HCT116 (cell line): ENCODE measurements around the gene PROX2. TPM values are rescaled to one million over a fixed set of nuclear protein-coding genes. Genes with fewer than 3 reads are reported as not detected.

Experiments
- ATAC-seq: fragments of 200-7000 bp; cut with Tn5 transposase; 2 replicates; pipeline ENCODE4 v1.9.1; 2020; ENCODE audit warnings: mild to moderate bottlenecking, moderate library complexity
- BruUV-seq: library from RNA; stranded (reverse); fragments of 400-500 nt; replicated peaks from 2 replicates; lab custom pipeline; 2021; lab: Mats Ljungman, UMichigan
- CTCF ChIA-PET: fragments of 300-600 bp; sonication (Branson Sonifier 250); formaldehyde crosslinking; loops from one replicate; lab custom pipeline; 2021; ENCODE audit warnings: antibody characterized with exemption; lab: Charles Lee
- POLR2A ChIA-PET: fragments of 300-600, 350-600 bp; sonication (Branson Sonifier 250); formaldehyde crosslinking; loops from one replicate; lab custom pipeline; 2021; ENCODE audit warnings: antibody characterized with exemption; lab: Charles Lee
- RAD21 ChIA-PET, 2 experiments: fragments of 300-600 bp; sonication (Branson Sonifier 250); formaldehyde crosslinking; loops; one replicate each; lab custom pipeline; 2023; ENCODE audit warnings: low total read pairs in 2 of 2; ENCODE audit not compliant: uncharacterized antibody in 2 of 2, unreplicated experiment in 2 of 2, low non-redundant PET in 1 of 2; lab: Charles Lee
- DNase-seq: peaks from one replicate; pipeline ENCODE4 v3.0.0-alpha.2; 2010; ENCODE audit warnings: low read depth, low spot score
- H2AFZ ChIP-seq: fragments of 200-600 bp; shearing (Covaris generic), sonication (generic); 2 replicates; pipeline ENCODE4 v1.6.1; 2017; ENCODE audit warnings: low read depth, mixed run types, mixed read lengths, antibody characterized with exemption, low read length; ENCODE audit not compliant: poor library complexity, severe bottlenecking
- H3K27ac ChIP-seq: 2 replicates; pipeline ENCODE4 v1.5.1; 2012; ENCODE audit warnings: low read depth, low read length
- H3K27me3 ChIP-seq: fragments of 200-600 bp; sonication (generic); 2 replicates; pipeline ENCODE4 v1.6.1; 2016; ENCODE audit warnings: mixed run types, low read length, mixed read lengths; ENCODE audit not compliant: insufficient read depth
- H3K36me3 ChIP-seq, 2 experiments: fragments of 200-500 bp in 1 of 2; fragments of 200-600 bp in 1 of 2; sonication (Bioruptor generic) in 1 of 2; sonication (generic) in 1 of 2; 2 replicates each; pipeline versions ENCODE4 v1.5.1 to v1.6.1; 2014 to 2016; ENCODE audit warnings: low read length in 2 of 2, inconsistent platforms in 1 of 2, mixed read lengths in 1 of 2, mixed run types in 1 of 2; ENCODE audit not compliant: insufficient read depth in 2 of 2, control insufficient read depth in 1 of 2
- H3K4me1 ChIP-seq, 2 experiments: fragments of 200-600 bp in 1 of 2; sonication (generic) in 1 of 2; 2 replicates each; pipeline versions ENCODE4 v1.5.1 to v1.6.1; 2012 to 2017; ENCODE audit warnings: low read length in 2 of 2, inconsistent platforms in 1 of 2, mild to moderate bottlenecking in 1 of 2, mixed read lengths in 1 of 2, mixed run types in 1 of 2, moderate library complexity in 1 of 2; ENCODE audit not compliant: insufficient read depth in 2 of 2, control insufficient read depth in 1 of 2
- H3K4me2 ChIP-seq: fragments of 200-600 bp; sonication (generic); 2 replicates; pipeline ENCODE4 v1.6.1; 2017; ENCODE audit warnings: mixed run types, low read length, mixed read lengths
- H3K4me3 ChIP-seq, 2 experiments: fragments of 200-600 bp in 1 of 2; sonication (generic) in 1 of 2; replicated peaks in 1 of 2; 2 replicates each; pipeline ENCODE4 v1.5.1; 2011 to 2016; ENCODE audit warnings: low read length in 2 of 2, control low read depth in 1 of 2, low read depth in 1 of 2, mild to moderate bottlenecking in 1 of 2, mixed read lengths in 1 of 2, mixed run types in 1 of 2
- H3K79me2 ChIP-seq: fragments of 200-600 bp; sonication (generic); 2 replicates; pipeline ENCODE4 v1.6.1; 2017; ENCODE audit warnings: mild to moderate bottlenecking, mixed run types, low read length, moderate library complexity, mixed read lengths; ENCODE audit not compliant: insufficient read depth
- H3K9ac ChIP-seq: fragments of 200-600 bp; sonication (generic); 2 replicates; pipeline ENCODE4 v1.6.1; 2016; ENCODE audit warnings: low read length, mixed read lengths
- H3K9me2 ChIP-seq: fragments of 200-600 bp; sonication (generic), shearing (Covaris generic); 2 replicates; pipeline ENCODE4 v1.6.1; 2017; ENCODE audit warnings: mixed run types, mild to moderate bottlenecking, moderate library complexity; ENCODE audit not compliant: insufficient read depth
- H3K9me3 ChIP-seq, 2 experiments: fragments of 200-500 bp in 1 of 2; fragments of 200-600 bp in 1 of 2; sonication (Bioruptor generic) in 1 of 2; sonication (generic) in 1 of 2; 2 replicates each; pipeline ENCODE4 v1.6.1; 2014 to 2017; ENCODE audit warnings: low read length in 2 of 2, mixed read lengths in 2 of 2, inconsistent platforms in 1 of 2, low read depth in 1 of 2, mild to moderate bottlenecking in 1 of 2, mixed run types in 1 of 2, moderate library complexity in 1 of 2; ENCODE audit not compliant: control insufficient read depth in 1 of 2, insufficient read depth in 1 of 2
- H4K20me1 ChIP-seq: fragments of 200-600 bp; sonication (generic), shearing (Covaris generic); 2 replicates; pipeline ENCODE4 v1.6.1; 2017; ENCODE audit warnings: mixed run types, mild to moderate bottlenecking, moderate library complexity; ENCODE audit not compliant: insufficient read depth
- CBX3 ChIP-seq: IDR thresholded peaks from 2 replicates; pipeline ENCODE4 v1.6.1; 2012; ENCODE audit warnings: low read depth
- ELF1 ChIP-seq: IDR thresholded peaks from 2 replicates; pipeline ENCODE4 v1.6.1; 2012; ENCODE audit warnings: low read depth, borderline replicate concordance
- FOSL1 ChIP-seq: IDR thresholded peaks from 2 replicates; pipeline ENCODE4 v1.6.1; 2012; ENCODE audit warnings: low read depth
- POLR2A ChIP-seq: IDR thresholded peaks from 2 replicates; pipeline ENCODE4 v1.7.0; 2011; ENCODE audit warnings: borderline replicate concordance; ENCODE audit not compliant: insufficient read depth, insufficient read length; ENCODE audit errors: extremely low read depth
- POLR2AphosphoS5 ChIP-seq: IDR thresholded peaks from 2 replicates; pipeline ENCODE4 v1.6.1; 2011; ENCODE audit warnings: mild to moderate bottlenecking, low read depth, low read length, moderate library complexity
- YY1 ChIP-seq: IDR thresholded peaks from 2 replicates; pipeline ENCODE4 v1.6.1; 2011; ENCODE audit warnings: low read length, low read depth, moderate library complexity, mild to moderate bottlenecking; ENCODE audit not compliant: insufficient replicate concordance; ENCODE audit errors: extremely low read depth
- ZFX ChIP-seq: fragments of 450-650 bp; IDR thresholded peaks from 2 replicates; pipeline ENCODE4 v1.6.1; 2017
- intact Hi-C: fragments of 100-400 bp; cut with micrococcal nuclease; formaldehyde crosslinking; loops from 2 replicates; pipeline ENCODE4 v1.10.0; 2022
- total RNA-seq: library from RNA; stranded (reverse); gene quantifications from one replicate; pipeline ENCODE4 v1.2.1, GENCODE V29; 2021; ENCODE audit not compliant: unreplicated experiment
- TF ChIP-seq, protein P1 (sequence below): IDR thresholded peaks from 2 replicates; pipeline ENCODE4 v1.6.1; 2012
- TF ChIP-seq, protein P2 (sequence below): IDR thresholded peaks from 2 replicates; pipeline ENCODE4 v1.6.1; 2011; ENCODE audit warnings: mild to moderate bottlenecking, low read length, moderate library complexity; ENCODE audit not compliant: insufficient replicate concordance; ENCODE audit errors: extremely low read depth
- TF ChIP-seq, protein P3 (sequence below): IDR thresholded peaks from 2 replicates; pipeline ENCODE4 v1.6.1; 2012; ENCODE audit warnings: low read depth

PROX2 gene
- total RNA-seq, 1 experiment from 2014 or later = not detected

DNA sequence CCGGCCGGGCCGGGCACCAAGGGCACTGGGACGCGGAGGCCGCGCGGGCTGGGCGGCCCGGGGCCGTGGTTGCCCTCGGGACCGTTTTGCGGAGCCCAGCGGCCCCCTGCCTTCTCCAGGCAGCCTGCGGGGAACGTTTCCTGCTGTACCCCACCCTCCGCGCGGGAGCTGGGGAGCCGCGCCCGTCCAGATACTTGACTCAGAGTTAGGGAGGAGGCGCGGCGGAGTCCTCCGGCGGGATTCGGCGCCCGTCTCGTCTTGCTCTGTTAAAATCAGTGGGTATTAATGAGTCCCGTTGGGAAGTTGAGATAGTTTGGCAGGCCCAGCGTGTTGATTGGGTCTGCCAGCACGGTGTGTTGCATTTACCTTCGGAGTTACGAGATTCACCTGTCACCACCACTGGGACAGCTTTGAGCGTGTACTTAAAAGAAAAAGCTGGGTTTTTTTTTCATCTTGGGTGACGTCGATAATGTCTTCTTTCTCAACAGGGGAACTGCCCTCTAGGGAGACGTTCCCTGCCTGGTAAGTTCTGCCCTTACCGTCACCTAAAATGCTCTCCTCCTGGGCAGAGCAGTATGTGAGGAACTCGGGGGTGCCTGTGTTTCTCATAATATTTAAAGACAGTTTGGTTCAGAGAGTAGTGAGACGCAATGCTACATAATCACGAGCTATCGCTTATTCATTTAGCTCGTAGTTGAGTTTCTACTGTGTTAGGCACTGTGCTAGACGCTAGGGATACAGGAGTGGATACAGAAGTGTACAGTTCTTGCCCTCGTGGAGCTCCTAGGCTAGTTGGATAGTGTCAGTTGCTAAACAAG lies 6.4 kb upstream of the PROX2 start:
- TSS peak; percentile 55 for BruUV-seq
- Histone ChIP-seq H3K36me3 (peaks cover 13 to 15% of the 10 kb centered on the region in 2 experiments; a peak in 2 of 4 replicates), H3K9me2 (no peaks in the 10 kb centered on the region), H3K9ac (peak overlapping the region; percentile 87), H3K4me3 (peak overlapping the region; percentile 73 to 95), H3K79me2 (peaks cover 56% of the 10 kb centered on the region), H3K9me3 (no peaks in the 10 kb centered on the region), H3K27me3 (no peaks in the 10 kb centered on the region), H2AFZ (no peak overlapping the region), H4K20me1 (peaks cover 6% of the 10 kb centered on the region; the same call in 1 of the 2 replicates), H3K4me1 (peaks cover 17 to 20% of the 10 kb centered on the region in 2 experiments), H3K4me2 (peak overlapping the region; percentile 92), H3K27ac (peak overlapping the region; percentile 83)
- no peak for TF ChIP-seq POLR2AphosphoS5
- peak; percentile 82 for TF ChIP-seq ZFX
- ChIA-PET CTCF (interaction anchor here (5.3 kb wide), 1 partner anchor 22 kb away, joined by 27 read pairs; no protein-coding TSS in a partner anchor), POLR2A (no interaction called here), RAD21 (no interaction called here)
- intact Hi-C loops = no loop called here
- peak; percentile 56 for ATAC-seq
- no peak for DNase-seq

DNA sequence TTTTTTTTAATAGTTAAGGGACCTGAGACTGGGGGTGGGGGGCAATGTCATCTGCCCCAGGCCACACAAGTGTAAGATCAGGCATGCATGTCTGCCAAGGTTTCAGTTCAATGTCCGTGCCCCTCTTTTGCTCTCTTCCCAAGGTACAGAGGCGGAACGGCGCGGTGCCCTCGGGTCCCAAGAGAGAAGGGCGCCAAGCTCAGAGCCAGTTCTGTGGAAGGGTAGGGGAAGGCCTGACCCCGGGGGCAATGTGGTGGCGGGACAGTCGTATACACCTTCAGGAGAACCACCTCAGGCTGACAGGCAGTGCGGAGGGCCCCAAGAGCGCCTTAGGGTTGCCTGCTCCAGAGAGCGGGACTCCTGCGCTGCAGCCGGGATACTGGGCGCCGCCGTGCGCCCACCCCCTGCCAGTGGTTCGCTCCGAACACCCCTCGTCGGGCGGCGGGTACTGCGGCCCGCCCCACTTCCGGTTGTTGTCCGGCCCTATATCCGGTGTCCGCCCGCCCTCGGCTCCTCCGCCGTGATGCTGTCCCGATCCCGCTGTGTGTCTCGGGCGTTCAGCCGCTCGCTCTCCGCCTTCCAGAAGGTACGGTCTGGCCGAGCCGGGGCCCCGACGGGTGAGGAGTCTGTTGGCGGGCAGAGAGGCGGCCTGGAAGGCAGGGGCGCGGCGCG lies 5.6 kb upstream of the PROX2 start, which contains the start of gene DLST:
TSS of gene DLST (plus strand) at position 486 of the 672 bp plus-strand sequence. CDS start at position 524, 38 bp downstream.
- H3K9ac ChIP-seq = peak within 1 kb of the TSS; percentile 87
- peak; percentile 92 for ATAC-seq
- ChIA-PET RAD21 (interaction anchor here in 1 of 2 experiments (0.7 kb wide), 1 partner anchor 41 kb away, joined by 4 read pairs; the partner anchor contains the start of gene RPS6KL1), CTCF (interaction anchor here (5.3 kb wide), 1 partner anchor 21 kb away, joined by 27 read pairs; no protein-coding TSS in a partner anchor), POLR2A (no interaction called here)
- H3K9me2 ChIP-seq = no peaks in the 10 kb centered on the region
- H3K79me2 ChIP-seq = peaks cover 49% of the 10 kb centered on the region
- no peaks in the 10 kb centered on the region for H3K9me3 ChIP-seq
- intact Hi-C loops = no loop called here
- peaks cover 6% of the 10 kb centered on the region; the same call in 1 of the 2 replicates for H4K20me1 ChIP-seq
- H2AFZ ChIP-seq = peak within 1 kb of the TSS; percentile 4
- H3K27ac ChIP-seq = peak within 1 kb of the TSS; percentile 83
- H3K4me3 ChIP-seq = peak within 1 kb of the TSS; percentile 73 to 95
- H3K36me3 ChIP-seq = peaks cover 10 to 15% of the 10 kb centered on the region in 2 experiments; a peak in 2 of 4 replicates
- H3K4me2 ChIP-seq = peak within 1 kb of the TSS; percentile 92
- DNase-seq = peak; percentile 71
- BruUV-seq = no TSS peak
- peaks cover 16 to 17% of the 10 kb centered on the region in 2 experiments for H3K4me1 ChIP-seq
- H3K27me3 ChIP-seq = no peaks in the 10 kb centered on the region
- TF ChIP-seq, protein P1, sequence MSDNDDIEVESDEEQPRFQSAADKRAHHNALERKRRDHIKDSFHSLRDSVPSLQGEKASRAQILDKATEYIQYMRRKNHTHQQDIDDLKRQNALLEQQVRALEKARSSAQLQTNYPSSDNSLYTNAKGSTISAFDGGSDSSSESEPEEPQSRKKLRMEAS = peak; percentile 94
- TF ChIP-seq, protein P2, sequence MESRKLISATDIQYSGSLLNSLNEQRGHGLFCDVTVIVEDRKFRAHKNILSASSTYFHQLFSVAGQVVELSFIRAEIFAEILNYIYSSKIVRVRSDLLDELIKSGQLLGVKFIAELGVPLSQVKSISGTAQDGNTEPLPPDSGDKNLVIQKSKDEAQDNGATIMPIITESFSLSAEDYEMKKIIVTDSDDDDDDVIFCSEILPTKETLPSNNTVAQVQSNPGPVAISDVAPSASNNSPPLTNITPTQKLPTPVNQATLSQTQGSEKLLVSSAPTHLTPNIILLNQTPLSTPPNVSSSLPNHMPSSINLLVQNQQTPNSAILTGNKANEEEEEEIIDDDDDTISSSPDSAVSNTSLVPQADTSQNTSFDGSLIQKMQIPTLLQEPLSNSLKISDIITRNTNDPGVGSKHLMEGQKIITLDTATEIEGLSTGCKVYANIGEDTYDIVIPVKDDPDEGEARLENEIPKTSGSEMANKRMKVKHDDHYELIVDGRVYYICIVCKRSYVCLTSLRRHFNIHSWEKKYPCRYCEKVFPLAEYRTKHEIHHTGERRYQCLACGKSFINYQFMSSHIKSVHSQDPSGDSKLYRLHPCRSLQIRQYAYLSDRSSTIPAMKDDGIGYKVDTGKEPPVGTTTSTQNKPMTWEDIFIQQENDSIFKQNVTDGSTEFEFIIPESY = peak; percentile 38
- TF ChIP-seq POLR2AphosphoS5 (peak; percentile 96), YY1 (peak; percentile 65), FOSL1 (no peak), POLR2A (peak; percentile 90), ELF1 (no peak), CBX3 (no peak; the same call in 1 of the 2 replicates)
- TF ChIP-seq, protein P3, sequence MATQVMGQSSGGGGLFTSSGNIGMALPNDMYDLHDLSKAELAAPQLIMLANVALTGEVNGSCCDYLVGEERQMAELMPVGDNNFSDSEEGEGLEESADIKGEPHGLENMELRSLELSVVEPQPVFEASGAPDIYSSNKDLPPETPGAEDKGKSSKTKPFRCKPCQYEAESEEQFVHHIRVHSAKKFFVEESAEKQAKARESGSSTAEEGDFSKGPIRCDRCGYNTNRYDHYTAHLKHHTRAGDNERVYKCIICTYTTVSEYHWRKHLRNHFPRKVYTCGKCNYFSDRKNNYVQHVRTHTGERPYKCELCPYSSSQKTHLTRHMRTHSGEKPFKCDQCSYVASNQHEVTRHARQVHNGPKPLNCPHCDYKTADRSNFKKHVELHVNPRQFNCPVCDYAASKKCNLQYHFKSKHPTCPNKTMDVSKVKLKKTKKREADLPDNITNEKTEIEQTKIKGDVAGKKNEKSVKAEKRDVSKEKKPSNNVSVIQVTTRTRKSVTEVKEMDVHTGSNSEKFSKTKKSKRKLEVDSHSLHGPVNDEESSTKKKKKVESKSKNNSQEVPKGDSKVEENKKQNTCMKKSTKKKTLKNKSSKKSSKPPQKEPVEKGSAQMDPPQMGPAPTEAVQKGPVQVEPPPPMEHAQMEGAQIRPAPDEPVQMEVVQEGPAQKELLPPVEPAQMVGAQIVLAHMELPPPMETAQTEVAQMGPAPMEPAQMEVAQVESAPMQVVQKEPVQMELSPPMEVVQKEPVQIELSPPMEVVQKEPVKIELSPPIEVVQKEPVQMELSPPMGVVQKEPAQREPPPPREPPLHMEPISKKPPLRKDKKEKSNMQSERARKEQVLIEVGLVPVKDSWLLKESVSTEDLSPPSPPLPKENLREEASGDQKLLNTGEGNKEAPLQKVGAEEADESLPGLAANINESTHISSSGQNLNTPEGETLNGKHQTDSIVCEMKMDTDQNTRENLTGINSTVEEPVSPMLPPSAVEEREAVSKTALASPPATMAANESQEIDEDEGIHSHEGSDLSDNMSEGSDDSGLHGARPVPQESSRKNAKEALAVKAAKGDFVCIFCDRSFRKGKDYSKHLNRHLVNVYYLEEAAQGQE = no peak
